Prostate gland (tissue), 2 donors: ENCODE data around the gene OLA1. TPM values are rescaled to one million over a fixed set of nuclear protein-coding genes. Genes with fewer than 3 reads are reported as not detected.

Experiments used
- DNase-seq: peaks from one replicate; pipeline ENCODE4 v3.0.0-alpha.2; 2019; ENCODE audit warnings: low spot score
- H3K27ac ChIP-seq, 2 donors: fragments of 200-600 bp; sonication (generic); 2 replicates each; pipeline ENCODE4 v1.5.1; 2017 to 2019
- H3K27me3 ChIP-seq: fragments of 200-600 bp; sonication (generic); replicated peaks from 2 replicates; pipeline ENCODE4 v1.5.1; 2019; ENCODE audit not compliant: insufficient read depth
- H3K36me3 ChIP-seq, 2 donors: fragments of 200-600 bp; sonication (generic); 1 replicate in 1 of 2; 2 replicates in 1 of 2; pipeline versions ENCODE4 v1.5.1 to v1.8.1; 2017 to 2019
- H3K4me1 ChIP-seq: fragments of 200-600 bp; sonication (generic); replicated peaks from 2 replicates; pipeline ENCODE4 v1.5.1; 2019
- H3K4me3 ChIP-seq, 2 donors: fragments of 200-600 bp; sonication (generic); 2 replicates each; pipeline ENCODE4 v1.5.1; 2017 to 2019
- H3K9me3 ChIP-seq: fragments of 200-600 bp; sonication (generic); 2 replicates; pipeline ENCODE4 v1.5.1; 2017
- CTCF ChIP-seq, 4 experiments: fragments of 200-600 bp in 2 of 4; fragments of 450-650 bp in 2 of 4; sonication (generic) in 2 of 4; IDR thresholded peaks; 1 replicate in 3 of 4; 2 replicates in 1 of 4; pipeline ENCODE4 v1.5.1; 2016 to 2019; ENCODE audit warnings: antibody characterized with exemption in 4 of 4, mild to moderate bottlenecking in 2 of 4, moderate library complexity in 2 of 4
- POLR2A ChIP-seq: fragments of 450-650 bp; IDR thresholded peaks from one replicate; pipeline ENCODE4 v1.6.1; 2016; ENCODE audit warnings: antibody characterized with exemption, mild to moderate bottlenecking
- POLR2AphosphoS5 ChIP-seq: sonication (generic); formaldehyde crosslinking; IDR thresholded peaks from one replicate; pipeline ENCODE4 v1.6.1; 2017; ENCODE audit warnings: antibody characterized with exemption
- WGBS: methylation state at CpG from one replicate; pipeline ENCODE4 v1.1.5; 2018; 5-methylcytosine and 5-hydroxymethylcytosine counted together
- intact Hi-C: fragments of 100-400 bp; cut with DNase I; formaldehyde crosslinking; loops from one replicate; pipeline ENCODE4 v1.14.2; 2022
- total RNA-seq, 2 donors: library from RNA; depleted of rRNA; stranded (reverse); fragments of >200 nt; gene quantifications; one replicate each; pipeline ENCODE4 v1.1.0, GENCODE V29; 2016

The OLA1 gene
- total RNA-seq, 2 donors from 2014 or later: 40.9 to 43.9 TPM

DNA sequence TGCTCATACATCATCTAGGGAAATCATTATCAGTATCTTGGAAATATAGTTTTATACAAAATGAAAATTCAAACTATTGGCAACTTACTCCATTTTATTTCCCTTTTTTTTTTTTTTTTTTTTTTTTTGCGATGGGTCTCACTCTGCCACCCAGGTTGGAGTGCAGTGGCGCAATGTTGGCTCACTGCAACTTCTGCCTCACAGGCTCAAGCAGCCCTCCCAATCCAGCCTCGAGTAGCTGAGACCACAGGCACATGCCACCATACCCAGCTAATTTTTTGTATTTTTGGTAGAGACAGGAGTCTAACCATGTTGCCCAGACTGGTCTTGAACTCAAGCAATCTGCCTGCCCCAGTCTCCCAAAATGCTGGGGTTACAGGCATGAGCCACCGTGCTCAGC lies 29.0 kb downstream of the OLA1 start:
- no peaks in the 10 kb centered on the region for H3K4me1 ChIP-seq
- no peak overlapping the region for H3K4me3 ChIP-seq
- H3K36me3 ChIP-seq: no peaks in the 10 kb centered on the region
- no peaks in the 10 kb centered on the region for H3K9me3 ChIP-seq
- no peak overlapping the region for H3K27ac ChIP-seq
- no peak for TF ChIP-seq POLR2A
- no peak for TF ChIP-seq CTCF (IDR thresholded peaks at IDR 0.05)
- TF ChIP-seq POLR2AphosphoS5: no peak
- H3K27me3 ChIP-seq: no peaks in the 10 kb centered on the region
- DNase-seq: no peak
- intact Hi-C loops: no loop called here
- WGBS: 94% methylated on average over 4 of the region's 4 CpGs

GRCh38 chr2:174218773-174219172 lies 29.6 kb downstream of the OLA1 start:
- Histone ChIP-seq H3K4me1 (no peaks in the 10 kb centered on the region), H3K4me3 (no peak overlapping the region), H3K36me3 (no peaks in the 10 kb centered on the region), H3K27ac (no peak overlapping the region), H3K9me3 (no peaks in the 10 kb centered on the region), H3K27me3 (no peaks in the 10 kb centered on the region)
- intact Hi-C loops: no loop called here
- TF ChIP-seq POLR2A: no peak
- TF ChIP-seq POLR2AphosphoS5: no peak
- TF ChIP-seq CTCF (IDR thresholded peaks at IDR 0.05): no peak
- no peak for DNase-seq
- over 99% methylated on average over 7 of the region's 7 CpGs for WGBS

DNA sequence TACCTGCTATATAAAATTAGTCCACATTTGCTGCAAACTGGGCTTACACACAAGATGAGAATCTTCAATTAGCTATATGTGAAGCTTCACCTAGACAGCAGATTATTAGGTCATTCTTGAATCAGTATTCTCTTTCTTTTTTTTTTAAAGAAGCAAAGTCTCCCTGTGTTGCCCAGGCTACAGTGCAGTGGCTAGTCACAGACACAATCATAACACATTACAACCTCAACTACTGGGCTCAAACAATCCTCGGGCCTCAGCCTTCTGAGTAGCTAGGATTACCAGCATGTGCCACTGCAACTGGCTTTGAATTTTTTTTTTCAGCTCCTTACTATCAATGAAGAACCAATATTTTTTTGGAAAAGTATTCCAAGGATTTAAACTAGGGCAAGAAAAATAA lies 30.5 kb downstream of the OLA1 start:
- 86% methylated on average over 1 of the region's 1 CpG for WGBS
- no peaks in the 10 kb centered on the region for H3K9me3 ChIP-seq

GRCh38 chr2:174211954-174212353 lies 36.4 kb downstream of the OLA1 start:
- intact Hi-C loops: no loop called here
- H3K27ac ChIP-seq: no peak overlapping the region
- no peaks in the 10 kb centered on the region for H3K36me3 ChIP-seq
- H3K27me3 ChIP-seq: no peaks in the 10 kb centered on the region
- no peaks in the 10 kb centered on the region for H3K9me3 ChIP-seq
- H3K4me1 ChIP-seq: no peaks in the 10 kb centered on the region
- TF ChIP-seq POLR2A: no peak
- TF ChIP-seq CTCF (IDR thresholded peaks at IDR 0.05): no peak
- no peak for TF ChIP-seq POLR2AphosphoS5
- H3K4me3 ChIP-seq: no peak overlapping the region
- no peak for DNase-seq

More for the DNA sequence above, 30.5 kb downstream of the OLA1 start:
- intact Hi-C loops: no loop called here
- no peak for TF ChIP-seq POLR2AphosphoS5
- TF ChIP-seq POLR2A: no peak
- no peak for TF ChIP-seq CTCF (IDR thresholded peaks at IDR 0.05)
- Histone ChIP-seq H3K27ac (no peak overlapping the region), H3K36me3 (no peaks in the 10 kb centered on the region), H3K4me3 (no peak overlapping the region), H3K4me1 (no peaks in the 10 kb centered on the region), H3K27me3 (no peaks in the 10 kb centered on the region)
- no peak for DNase-seq

DNA sequence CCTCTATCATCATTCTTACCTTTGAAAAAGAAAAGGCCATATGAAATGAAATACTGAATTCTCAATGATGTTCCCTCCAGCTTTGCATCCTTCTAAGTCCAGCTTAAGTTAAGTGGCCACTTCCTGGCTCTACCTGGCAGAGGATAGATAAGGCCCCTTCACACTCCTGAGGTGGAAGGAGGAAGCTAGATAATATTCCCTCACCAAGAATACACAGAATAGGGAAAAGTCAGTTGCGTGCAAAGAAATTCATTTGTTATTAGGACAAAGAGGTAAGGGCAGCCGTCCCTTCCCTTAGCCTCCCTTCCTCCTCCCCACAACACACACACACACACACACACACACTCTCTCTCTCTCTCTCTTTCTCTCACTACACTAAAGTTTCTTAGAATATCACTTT lies 37.5 kb downstream of the OLA1 start:
- Histone ChIP-seq H3K4me1 (no peaks in the 10 kb centered on the region), H3K27me3 (no peaks in the 10 kb centered on the region), H3K27ac (no peak overlapping the region), H3K4me3 (no peak overlapping the region), H3K9me3 (no peaks in the 10 kb centered on the region), H3K36me3 (no peaks in the 10 kb centered on the region)
- intact Hi-C loops: no loop called here
- DNase-seq: no peak
- 91% methylated on average over 2 of the region's 2 CpGs for whole genome bisulfite sequencing
- TF ChIP-seq POLR2A: no peak
- TF ChIP-seq CTCF (IDR thresholded peaks at IDR 0.05): no peak
- no peak for TF ChIP-seq POLR2AphosphoS5
